ENCODE measurements around the gene RNF181. TPM values are rescaled to one million over a fixed set of nuclear protein-coding genes. Genes with fewer than 3 reads are reported as not detected.

Gene RNF181
- total and polyA plus RNA-seq, 2 donors: 162 to 180 TPM

DNA sequence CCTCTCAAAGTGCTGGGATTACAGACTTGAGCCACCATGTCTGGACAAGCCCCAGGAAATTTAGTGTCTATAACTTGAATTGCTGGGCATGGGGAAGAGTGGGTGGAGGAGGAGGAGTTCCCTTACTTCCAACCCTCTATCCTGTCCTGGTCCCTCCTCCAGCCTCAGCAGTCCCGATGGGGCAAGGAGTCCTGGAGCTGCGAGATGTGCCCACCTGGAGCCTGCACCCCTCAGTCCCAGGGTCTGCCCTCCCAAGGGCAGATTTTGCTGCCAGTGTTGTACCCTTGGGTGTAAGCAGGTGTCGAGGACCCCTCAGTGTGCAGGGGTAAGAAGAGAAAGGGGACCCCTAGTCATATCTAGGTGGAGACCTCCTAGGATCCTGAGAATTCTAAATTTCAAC, 15.3 kb upstream of the RNF181 start:
- peaks cover 0 to 2% of the 10 kb centered on the region in 2 donors for H3K9me3 ChIP-seq (ENCODE audit: control insufficient read depth in 2 of 2, insufficient read depth in 1 of 2, low read length in 1 of 2)
- H3K4me3 ChIP-seq (ENCODE audit: low read length in 2 of 2): no peak overlapping the region
- DNase-seq (ENCODE audit: low read depth in 6 of 9, low spot score in 9 of 9): no peak
- H3K27ac ChIP-seq (ENCODE audit: low read depth in 1 of 2, low read length in 1 of 2): no peak overlapping the region
- H3K4me1 ChIP-seq (ENCODE audit: control insufficient read depth in 2 of 2, insufficient read depth in 2 of 2, low read length in 2 of 2): peaks cover 27 to 58% of the 10 kb centered on the region in 2 donors
- 93% methylated on average over 3 of the region's 3 CpGs for whole genome bisulfite sequencing
- peaks cover 6 to 15% of the 10 kb centered on the region in 2 donors for H3K36me3 ChIP-seq (ENCODE audit: control insufficient read depth in 2 of 2, insufficient read depth in 2 of 2, low read length in 1 of 2)
- H3K27me3 ChIP-seq (ENCODE audit: control insufficient read depth in 2 of 2, insufficient read depth in 1 of 2, low read length in 1 of 2): no peaks in the 10 kb centered on the region

GRCh38 chr2:85582492-85582891, 13.1 kb upstream of the RNF181 start:
- Histone ChIP-seq H3K4me1 (ENCODE audit: control insufficient read depth in 2 of 2, insufficient read depth in 2 of 2, low read length in 2 of 2) (peaks cover 27 to 59% of the 10 kb centered on the region in 2 donors), H3K27ac (ENCODE audit: low read depth in 1 of 2, low read length in 1 of 2) (no peak overlapping the region), H3K4me3 (ENCODE audit: low read length in 2 of 2) (no peak overlapping the region), H3K36me3 (ENCODE audit: control insufficient read depth in 2 of 2, insufficient read depth in 2 of 2, low read length in 1 of 2) (peaks cover 6 to 15% of the 10 kb centered on the region in 2 donors), H3K9me3 (ENCODE audit: control insufficient read depth in 2 of 2, insufficient read depth in 1 of 2, low read length in 1 of 2) (peaks cover 0 to 2% of the 10 kb centered on the region in 2 donors), H3K27me3 (ENCODE audit: control insufficient read depth in 2 of 2, insufficient read depth in 1 of 2, low read length in 1 of 2) (no peaks in the 10 kb centered on the region)
- no peak for DNase-seq (ENCODE audit: low read depth in 6 of 9, low spot score in 9 of 9)
- 96% methylated on average over 1 of the region's 1 CpG for WGBS

DNA sequence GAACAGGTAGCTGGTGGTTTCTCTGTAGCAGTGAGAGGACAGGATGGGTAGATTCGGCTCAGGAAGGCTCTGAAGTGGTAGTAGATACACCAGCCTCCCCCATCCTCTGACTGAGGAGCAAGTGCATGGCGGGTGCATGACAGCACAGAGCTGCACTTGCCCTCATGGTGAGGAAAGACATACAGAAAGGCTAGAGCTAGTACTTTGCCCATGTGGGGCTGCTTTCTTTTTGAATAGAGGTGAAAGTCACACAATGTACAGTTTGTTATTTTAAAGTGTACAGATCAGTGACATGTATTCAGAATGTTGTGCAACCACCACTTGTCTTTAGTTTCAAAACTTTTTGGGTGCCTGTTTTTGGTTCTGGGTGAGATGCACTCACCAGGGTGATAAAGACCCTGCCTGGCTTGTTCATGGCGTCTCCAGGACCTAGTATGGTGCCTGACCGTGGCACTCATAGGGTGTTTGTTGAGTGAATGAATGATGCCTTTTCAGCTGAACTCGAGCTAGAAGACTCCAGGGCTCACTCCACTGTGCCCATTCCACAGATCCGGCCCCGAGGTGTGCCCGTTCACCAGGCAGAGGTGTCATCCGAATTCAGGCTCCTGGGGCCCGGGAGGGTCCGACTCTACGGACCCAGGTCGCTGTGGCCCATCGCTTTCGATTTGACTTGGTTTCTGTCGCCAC, 11.7 kb upstream of the RNF181 start:
- Histone ChIP-seq H3K27me3 (ENCODE audit: control insufficient read depth in 2 of 2, insufficient read depth in 1 of 2, low read length in 1 of 2) (no peaks in the 10 kb centered on the region), H3K27ac (ENCODE audit: low read depth in 1 of 2, low read length in 1 of 2) (peak overlapping the region; percentile 72 to 86), H3K36me3 (ENCODE audit: control insufficient read depth in 2 of 2, insufficient read depth in 2 of 2, low read length in 1 of 2) (peaks cover 6 to 15% of the 10 kb centered on the region in 2 donors), H3K4me1 (ENCODE audit: control insufficient read depth in 2 of 2, insufficient read depth in 2 of 2, low read length in 2 of 2) (peaks cover 25 to 59% of the 10 kb centered on the region in 2 donors), H3K4me3 (ENCODE audit: low read length in 2 of 2) (peak overlapping the region; percentile 49 to 68), H3K9me3 (ENCODE audit: control insufficient read depth in 2 of 2, insufficient read depth in 1 of 2, low read length in 1 of 2) (peaks cover 0 to 2% of the 10 kb centered on the region in 2 donors)
- WGBS: 44% methylated on average over 16 of the region's 16 CpGs
- peak in 2 of 9 donors; percentile 49 to 67 for DNase-seq (ENCODE audit: low read depth in 6 of 9, low spot score in 9 of 9)

GRCh38 chr2:85584354-85584856, 11.1 kb upstream of the RNF181 start, which contains the start of gene VAMP5:
Gene VAMP5 (plus strand): TSS chr2:85584431. CDS start chr2:85584491, 60 bp downstream.
- H3K27me3 ChIP-seq (ENCODE audit: control insufficient read depth in 2 of 2, insufficient read depth in 1 of 2, low read length in 1 of 2): no peaks in the 10 kb centered on the region
- peak within 1 kb of the TSS; percentile 51 to 68 for H3K4me3 ChIP-seq (ENCODE audit: low read length in 2 of 2)
- H3K4me1 ChIP-seq (ENCODE audit: control insufficient read depth in 2 of 2, insufficient read depth in 2 of 2, low read length in 2 of 2): peaks cover 19 to 58% of the 10 kb centered on the region in 2 donors
- peaks cover 0 to 2% of the 10 kb centered on the region in 2 donors for H3K9me3 ChIP-seq (ENCODE audit: control insufficient read depth in 2 of 2, insufficient read depth in 1 of 2, low read length in 1 of 2)
- peak in 1 of 9 donors; percentile 61 for DNase-seq (ENCODE audit: low read depth in 6 of 9, low spot score in 9 of 9)
- H3K27ac ChIP-seq (ENCODE audit: low read depth in 1 of 2, low read length in 1 of 2): peak within 1 kb of the TSS; percentile 72 to 86
- WGBS: 31% methylated on average over 52 of the region's 52 CpGs
- H3K36me3 ChIP-seq (ENCODE audit: control insufficient read depth in 2 of 2, insufficient read depth in 2 of 2, low read length in 1 of 2): peaks cover 6 to 15% of the 10 kb centered on the region in 2 donors

- Histone ChIP-seq H3K4me3 (ENCODE audit: low read length in 2 of 2) (peak overlapping the region; percentile 51 to 68), H3K4me1 (ENCODE audit: control insufficient read depth in 2 of 2, insufficient read depth in 2 of 2, low read length in 2 of 2) (peaks cover 15 to 52% of the 10 kb centered on the region in 2 donors), H3K27ac (ENCODE audit: low read depth in 1 of 2, low read length in 1 of 2) (peak overlapping the region; percentile 66 to 69), H3K9me3 (ENCODE audit: control insufficient read depth in 2 of 2, insufficient read depth in 1 of 2, low read length in 1 of 2) (peaks cover 0 to 2% of the 10 kb centered on the region in 2 donors), H3K36me3 (ENCODE audit: control insufficient read depth in 2 of 2, insufficient read depth in 2 of 2, low read length in 1 of 2) (peaks cover 6 to 15% of the 10 kb centered on the region in 2 donors), H3K27me3 (ENCODE audit: control insufficient read depth in 2 of 2, insufficient read depth in 1 of 2, low read length in 1 of 2) (no peaks in the 10 kb centered on the region)
- peak in 2 of 9 donors; percentile 26 to 53 for DNase-seq (ENCODE audit: low read depth in 6 of 9, low spot score in 9 of 9)
- WGBS: 48% methylated on average over 9 of the region's 9 CpGs
Observed at GRCh38 chr2:85584857-85585780, 10.4 kb upstream of the RNF181 start.

- Histone ChIP-seq H3K36me3 (ENCODE audit: control insufficient read depth in 2 of 2, insufficient read depth in 2 of 2, low read length in 1 of 2) (peaks cover 6 to 13% of the 10 kb centered on the region in 2 donors), H3K4me1 (ENCODE audit: control insufficient read depth in 2 of 2, insufficient read depth in 2 of 2, low read length in 2 of 2) (peaks cover 12 to 52% of the 10 kb centered on the region in 2 donors), H3K9me3 (ENCODE audit: control insufficient read depth in 2 of 2, insufficient read depth in 1 of 2, low read length in 1 of 2) (peaks cover 0 to 2% of the 10 kb centered on the region in 2 donors), H3K27ac (ENCODE audit: low read depth in 1 of 2, low read length in 1 of 2) (peak overlapping the region; percentile 36 to 66), H3K4me3 (ENCODE audit: low read length in 2 of 2) (no peak overlapping the region), H3K27me3 (ENCODE audit: control insufficient read depth in 2 of 2, insufficient read depth in 1 of 2, low read length in 1 of 2) (no peaks in the 10 kb centered on the region)
- no peak for DNase-seq (ENCODE audit: low read depth in 6 of 9, low spot score in 9 of 9)
- WGBS: 92% methylated on average over 1 of the region's 1 CpG
Observed at GRCh38 chr2:85585781-85586105, 9.8 kb upstream of the RNF181 start.

GRCh38 chr2:85588236-85588635, 7.3 kb upstream of the RNF181 start:
- WGBS: 25% methylated on average over 4 of the region's 4 CpGs
- H3K4me3 ChIP-seq (ENCODE audit: low read length in 2 of 2): no peak overlapping the region
- H3K27ac ChIP-seq (ENCODE audit: low read depth in 1 of 2, low read length in 1 of 2): peak overlapping the region; percentile 52 to 80

GRCh38 chr2:85588645-85589044, 6.9 kb upstream of the RNF181 start:
- H3K4me1 ChIP-seq (ENCODE audit: control insufficient read depth in 2 of 2, insufficient read depth in 2 of 2, low read length in 2 of 2): peaks cover 7 to 53% of the 10 kb centered on the region in 2 donors
- peak overlapping the region in 1 of 2 donors; percentile 80 for H3K27ac ChIP-seq (ENCODE audit: low read depth in 1 of 2, low read length in 1 of 2)

More at GRCh38 chr2:85588236-85588635, 7.3 kb upstream of the RNF181 start:
- Histone ChIP-seq H3K4me1 (ENCODE audit: control insufficient read depth in 2 of 2, insufficient read depth in 2 of 2, low read length in 2 of 2) (peaks cover 12 to 57% of the 10 kb centered on the region in 2 donors), H3K36me3 (ENCODE audit: control insufficient read depth in 2 of 2, insufficient read depth in 2 of 2, low read length in 1 of 2) (no peaks in the 10 kb centered on the region), H3K9me3 (ENCODE audit: control insufficient read depth in 2 of 2, insufficient read depth in 1 of 2, low read length in 1 of 2) (no peaks in the 10 kb centered on the region), H3K27me3 (ENCODE audit: control insufficient read depth in 2 of 2, insufficient read depth in 1 of 2, low read length in 1 of 2) (no peaks in the 10 kb centered on the region)
- DNase-seq (ENCODE audit: low read depth in 6 of 9, low spot score in 9 of 9): peak in 2 of 9 donors; percentile 30 to 50

More at GRCh38 chr2:85588645-85589044, 6.9 kb upstream of the RNF181 start:
- Histone ChIP-seq H3K27me3 (ENCODE audit: control insufficient read depth in 2 of 2, insufficient read depth in 1 of 2, low read length in 1 of 2) (no peaks in the 10 kb centered on the region), H3K36me3 (ENCODE audit: control insufficient read depth in 2 of 2, insufficient read depth in 2 of 2, low read length in 1 of 2) (no peaks in the 10 kb centered on the region), H3K4me3 (ENCODE audit: low read length in 2 of 2) (no peak overlapping the region), H3K9me3 (ENCODE audit: control insufficient read depth in 2 of 2, insufficient read depth in 1 of 2, low read length in 1 of 2) (no peaks in the 10 kb centered on the region)
- 76% methylated on average over 4 of the region's 4 CpGs for WGBS
- DNase-seq (ENCODE audit: low read depth in 6 of 9, low spot score in 9 of 9): no peak

Measured in thymus (tissue), 11 donors.